Measurements from ENCODE around the gene ADORA2B. TPM values are rescaled to one million over a fixed set of nuclear protein-coding genes. Genes with fewer than 3 reads are reported as not detected.

The ADORA2B gene
- total RNA-seq, 1 experiment from 2014 or later = 1.5 TPM

DNA sequence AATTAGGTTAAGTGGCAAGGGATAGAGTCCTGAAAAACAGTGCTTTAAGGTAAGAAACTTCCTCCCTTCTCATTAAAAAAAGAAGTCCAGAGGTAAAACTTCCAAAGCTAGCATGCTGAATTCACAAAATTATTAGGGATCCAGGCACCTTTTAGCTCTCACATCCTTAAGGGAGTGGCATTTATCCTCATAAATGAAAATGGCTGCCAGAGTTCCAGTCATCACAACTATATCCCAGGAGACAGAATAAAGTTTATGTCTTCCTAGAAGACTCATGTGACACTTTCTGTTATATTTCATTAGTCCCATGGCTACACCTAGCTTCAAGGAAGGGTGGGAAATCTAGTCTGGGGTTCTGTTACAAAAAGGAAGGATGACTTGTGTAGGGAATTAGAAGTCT is 23.3 kb upstream of the ADORA2B start:
- no peaks in the 10 kb centered on the region for H3K27me3 Mint-ChIP-seq (ENCODE audit: insufficient read depth, unreplicated experiment)
- ChIA-PET CTCF (no interaction called here), POLR2A (no interaction called here)
- no peak overlapping the region for H3K27ac Mint-ChIP-seq (ENCODE audit: unreplicated experiment)
- no TSS peak for BruUV-seq (replicated peaks)
- H3K27me3 ChIP-seq (replicated peaks; ENCODE audit: control insufficient read depth, insufficient read depth, low read length) = no peaks in the 10 kb centered on the region
- no peaks in the 10 kb centered on the region for H3K9me3 ChIP-seq
- H3K4me3 Mint-ChIP-seq (ENCODE audit: unreplicated experiment) = no peak overlapping the region
- DNase-seq = no peak
- intact Hi-C loops (cut with micrococcal nuclease; ENCODE audit: unreplicated experiment) = no loop called here
- no peaks in the 10 kb centered on the region for H3K9me3 Mint-ChIP-seq (ENCODE audit: unreplicated experiment)
- H3K4me1 Mint-ChIP-seq (ENCODE audit: low read depth, unreplicated experiment) = no peaks in the 10 kb centered on the region
- no peak overlapping the region for H3K4me3 ChIP-seq (ENCODE audit: low read depth, low read length)
- no peaks in the 10 kb centered on the region for H3K36me3 ChIP-seq (ENCODE audit: control insufficient read depth, insufficient read depth, low read length)
- TF ChIP-seq, protein P1, sequence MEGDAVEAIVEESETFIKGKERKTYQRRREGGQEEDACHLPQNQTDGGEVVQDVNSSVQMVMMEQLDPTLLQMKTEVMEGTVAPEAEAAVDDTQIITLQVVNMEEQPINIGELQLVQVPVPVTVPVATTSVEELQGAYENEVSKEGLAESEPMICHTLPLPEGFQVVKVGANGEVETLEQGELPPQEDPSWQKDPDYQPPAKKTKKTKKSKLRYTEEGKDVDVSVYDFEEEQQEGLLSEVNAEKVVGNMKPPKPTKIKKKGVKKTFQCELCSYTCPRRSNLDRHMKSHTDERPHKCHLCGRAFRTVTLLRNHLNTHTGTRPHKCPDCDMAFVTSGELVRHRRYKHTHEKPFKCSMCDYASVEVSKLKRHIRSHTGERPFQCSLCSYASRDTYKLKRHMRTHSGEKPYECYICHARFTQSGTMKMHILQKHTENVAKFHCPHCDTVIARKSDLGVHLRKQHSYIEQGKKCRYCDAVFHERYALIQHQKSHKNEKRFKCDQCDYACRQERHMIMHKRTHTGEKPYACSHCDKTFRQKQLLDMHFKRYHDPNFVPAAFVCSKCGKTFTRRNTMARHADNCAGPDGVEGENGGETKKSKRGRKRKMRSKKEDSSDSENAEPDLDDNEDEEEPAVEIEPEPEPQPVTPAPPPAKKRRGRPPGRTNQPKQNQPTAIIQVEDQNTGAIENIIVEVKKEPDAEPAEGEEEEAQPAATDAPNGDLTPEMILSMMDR (IDR thresholded peaks at IDR 0.05; ENCODE audit: insufficient read depth in 1 of 2, low read depth in 1 of 2, low read length in 1 of 2, severe bottlenecking in 1 of 2, unreplicated experiment in 1 of 2) = no peak
- no peaks in the 10 kb centered on the region for H3K4me1 ChIP-seq
- H3K36me3 Mint-ChIP-seq (ENCODE audit: insufficient read depth, unreplicated experiment) = no peaks in the 10 kb centered on the region

GRCh38 chr17:15922586-15922985 is 22.3 kb upstream of the ADORA2B start:
- no TSS peak for BruUV-seq (replicated peaks)
- H3K4me1 ChIP-seq = no peaks in the 10 kb centered on the region
- ChIA-PET CTCF (no interaction called here), POLR2A (no interaction called here)
- no peaks in the 10 kb centered on the region for H3K36me3 ChIP-seq (ENCODE audit: control insufficient read depth, insufficient read depth, low read length)
- Mint-ChIP-seq H3K36me3 (ENCODE audit: insufficient read depth, unreplicated experiment) (no peaks in the 10 kb centered on the region), H3K4me1 (ENCODE audit: low read depth, unreplicated experiment) (no peaks in the 10 kb centered on the region), H3K9me3 (ENCODE audit: unreplicated experiment) (no peaks in the 10 kb centered on the region), H3K27ac (ENCODE audit: unreplicated experiment) (no peak overlapping the region), H3K4me3 (ENCODE audit: unreplicated experiment) (no peak overlapping the region), H3K27me3 (ENCODE audit: insufficient read depth, unreplicated experiment) (peaks cover 1% of the 10 kb centered on the region)
- H3K9me3 ChIP-seq = no peaks in the 10 kb centered on the region
- no peak for DNase-seq
- no peaks in the 10 kb centered on the region for H3K27me3 ChIP-seq (replicated peaks; ENCODE audit: control insufficient read depth, insufficient read depth, low read length)
- no peak overlapping the region for H3K4me3 ChIP-seq (ENCODE audit: low read depth, low read length)
- TF ChIP-seq, protein P1 (IDR thresholded peaks at IDR 0.05; ENCODE audit: insufficient read depth in 1 of 2, low read depth in 1 of 2, low read length in 1 of 2, severe bottlenecking in 1 of 2, unreplicated experiment in 1 of 2) = no peak
- intact Hi-C loops (cut with micrococcal nuclease; ENCODE audit: unreplicated experiment) = no loop called here

DNA sequence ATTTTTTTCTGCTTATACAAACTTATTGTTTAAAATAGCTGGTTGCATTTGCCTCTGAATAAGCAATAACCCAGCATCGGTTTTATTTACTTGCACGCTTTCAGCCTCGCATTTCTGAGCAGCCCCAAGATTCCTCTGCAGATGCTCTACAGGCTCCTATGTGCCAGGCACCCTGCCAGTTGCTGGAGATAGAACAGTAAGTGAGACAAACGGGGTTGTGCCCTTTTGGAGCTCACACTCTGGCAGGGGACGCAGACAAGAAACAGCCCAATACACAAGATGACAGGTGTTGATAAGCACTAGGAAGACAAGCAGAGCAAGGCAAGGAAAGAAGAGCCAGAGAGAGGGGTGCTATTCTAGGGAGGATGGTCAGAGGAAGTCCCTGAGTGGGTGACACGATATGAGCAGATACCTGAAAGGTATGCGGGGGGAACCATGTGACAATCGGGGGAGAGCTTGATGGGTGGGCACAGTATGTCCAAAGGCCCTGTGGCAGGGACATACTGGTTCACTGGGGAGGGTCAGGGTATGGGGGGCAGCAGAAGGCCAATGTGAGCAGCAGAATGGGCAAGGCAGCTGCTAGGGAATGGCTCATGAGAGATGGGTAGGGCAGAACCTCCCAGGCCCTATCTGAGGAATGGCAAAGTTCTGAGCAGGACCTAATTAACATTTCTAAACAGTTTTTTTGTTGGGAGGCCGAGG is 18.7 kb upstream of the ADORA2B start:
- Mint-ChIP-seq H3K4me1 (ENCODE audit: low read depth, unreplicated experiment) (no peaks in the 10 kb centered on the region), H3K4me3 (ENCODE audit: unreplicated experiment) (no peak overlapping the region), H3K9me3 (ENCODE audit: unreplicated experiment) (no peaks in the 10 kb centered on the region), H3K27me3 (ENCODE audit: insufficient read depth, unreplicated experiment) (peaks cover 2% of the 10 kb centered on the region), H3K27ac (ENCODE audit: unreplicated experiment) (no peak overlapping the region), H3K36me3 (ENCODE audit: insufficient read depth, unreplicated experiment) (no peaks in the 10 kb centered on the region)
- BruUV-seq (replicated peaks) = no TSS peak
- POLR2A ChIA-PET = no interaction called here
- no peaks in the 10 kb centered on the region for H3K9me3 ChIP-seq
- CTCF ChIA-PET = no interaction called here
- TF ChIP-seq, protein P1 (IDR thresholded peaks at IDR 0.05; ENCODE audit: insufficient read depth in 1 of 2, low read depth in 1 of 2, low read length in 1 of 2, severe bottlenecking in 1 of 2, unreplicated experiment in 1 of 2) = no peak
- DNase-seq = no peak
- no peaks in the 10 kb centered on the region for H3K36me3 ChIP-seq (ENCODE audit: control insufficient read depth, insufficient read depth, low read length)
- no peak overlapping the region for H3K4me3 ChIP-seq (ENCODE audit: low read depth, low read length)
- H3K27me3 ChIP-seq (replicated peaks; ENCODE audit: control insufficient read depth, insufficient read depth, low read length) = no peaks in the 10 kb centered on the region
- no peaks in the 10 kb centered on the region for H3K4me1 ChIP-seq
- intact Hi-C loops (cut with micrococcal nuclease; ENCODE audit: unreplicated experiment) = no loop called here
